SKM-1 (cell line): ENCODE measurements around the gene NHERF1.

Source experiments
- DNase-seq: peaks from one replicate; lab custom pipeline; 2025; ENCODE audit not compliant: unreplicated experiment; lab: John Stamatoyannopoulos, UW

Gene NHERF1

GRCh38 chr17:74782571-74782970 is 34.1 kb downstream of the NHERF1 start:
- DNase-seq, result no peak

- no peak for DNase-seq
Measured at GRCh38 chr17:74784125-74784810, 35.8 kb downstream of the NHERF1 start.

- DNase-seq, result no peak
Measured at GRCh38 chr17:74785096-74785980, 36.9 kb downstream of the NHERF1 start.

GRCh38 chr17:74785981-74786360 is 37.5 kb downstream of the NHERF1 start:
- no peak for DNase-seq

- no peak for DNase-seq
Measured at GRCh38 chr17:74786431-74787055, 38.1 kb downstream of the NHERF1 start.

GRCh38 chr17:74790161-74791058 is 42.0 kb downstream of the NHERF1 start:
- peak; percentile 34 for DNase-seq

GRCh38 chr17:74792586-74793105 is 44.2 kb downstream of the NHERF1 start:
- DNase-seq, result no peak

- DNase-seq, result no peak
Measured at GRCh38 chr17:74795327-74796020, 47.0 kb downstream of the NHERF1 start.

- no peak for DNase-seq
Measured at GRCh38 chr17:74796211-74796610, 47.8 kb downstream of the NHERF1 start.

GRCh38 chr17:74796866-74797265 is 48.4 kb downstream of the NHERF1 start:
- DNase-seq, result no peak

- DNase-seq, result no peak
Measured at GRCh38 chr17:74797824-74798223, 49.4 kb downstream of the NHERF1 start.

GRCh38 chr17:74798239-74798707 is 49.8 kb downstream of the NHERF1 start:
- DNase-seq, result no peak

GRCh38 chr17:74799097-74799496 is 50.7 kb downstream of the NHERF1 start:
- no peak for DNase-seq

GRCh38 chr17:74800531-74800930 is 52.1 kb downstream of the NHERF1 start:
- DNase-seq, result no peak

- no peak for DNase-seq
Measured at GRCh38 chr17:74801896-74802295, 53.5 kb downstream of the NHERF1 start.

GRCh38 chr17:74803388-74803930 is 55.0 kb downstream of the NHERF1 start:
- no peak for DNase-seq

- no peak for DNase-seq
Measured at GRCh38 chr17:74803971-74804370, 55.5 kb downstream of the NHERF1 start.

GRCh38 chr17:74804683-74805082 is 56.3 kb downstream of the NHERF1 start:
- no peak for DNase-seq

GRCh38 chr17:74805591-74805991 is 57.2 kb downstream of the NHERF1 start:
- DNase-seq, result no peak

- no peak for DNase-seq
Measured at GRCh38 chr17:74806334-74806733, 57.9 kb downstream of the NHERF1 start.
